Neural progenitor cell (in vitro differentiated cells): Measurements from ENCODE around the gene ANXA8L1. TPM values are rescaled to one million over a fixed set of nuclear protein-coding genes. Genes with fewer than 3 reads are reported as not detected.
A peak's percentile ranks its signal among the peaks of the same experiment; 100 is the strongest.
"Not testable (repeated sequence)": the region's sequence is repeated elsewhere in the genome, so short reads cannot be mapped to it uniquely, and the experiment has no call there.

Source experiments
- DNase-seq: peaks from one replicate; pipeline ENCODE4 v3.0.0-alpha.2; 2016; ENCODE audit warnings: low spot score
- H2AFZ ChIP-seq: fragments of 200-600 bp; sonication (generic); replicated peaks from 2 replicates; pipeline ENCODE4 v1.6.1; 2016; ENCODE audit warnings: antibody characterized with exemption
- H3F3A ChIP-seq: fragments of 200-600 bp; sonication (generic); 2 replicates; pipeline ENCODE4 v1.6.1; 2016; ENCODE audit warnings: antibody characterized with exemption, low read depth
- H3K27ac ChIP-seq: fragments of 200-600 bp; sonication (generic); 2 replicates; pipeline ENCODE4 v1.5.1; 2016; ENCODE audit warnings: mild to moderate bottlenecking
- H3K27me3 ChIP-seq: fragments of 200-600 bp; sonication (generic); 2 replicates; pipeline ENCODE4 v1.6.1; 2016; ENCODE audit warnings: mild to moderate bottlenecking, moderate library complexity
- H3K36me3 ChIP-seq: fragments of 200-600 bp; sonication (generic); 2 replicates; pipeline ENCODE4 v1.5.1; 2016
- H3K4me1 ChIP-seq: fragments of 200-600 bp; sonication (generic); 2 replicates; pipeline ENCODE4 v1.6.1; 2016; ENCODE audit warnings: mixed run types
- H3K4me2 ChIP-seq: fragments of 200-600 bp; sonication (generic); 2 replicates; pipeline ENCODE4 v1.6.1; 2016
- H3K4me3 ChIP-seq: fragments of 200-600 bp; sonication (generic); 2 replicates; pipeline ENCODE4 v1.5.1; 2016
- H3K79me2 ChIP-seq: fragments of 200-600 bp; sonication (generic); 2 replicates; pipeline ENCODE4 v1.6.1; 2016; ENCODE audit warnings: low read depth
- H3K9ac ChIP-seq: fragments of 200-600 bp; sonication (generic); 2 replicates; pipeline ENCODE4 v1.6.1; 2016
- H3K9me3 ChIP-seq: fragments of 200-600 bp; sonication (generic); 2 replicates; pipeline ENCODE4 v1.5.1; 2016; ENCODE audit warnings: low read depth
- H4K20me1 ChIP-seq: fragments of 200-600 bp; sonication (generic); 2 replicates; pipeline ENCODE4 v1.6.1; 2016; ENCODE audit warnings: low read depth
- H3K27ac Mint-ChIP-seq: 3 replicates; pipeline ENCODE4 v1.8.0; 2021; ENCODE audit warnings: mixed read lengths
- H3K27me3 Mint-ChIP-seq: 2 replicates; pipeline ENCODE4 v1.8.0; 2022; ENCODE audit warnings: low read depth, mild to moderate bottlenecking, inconsistent platforms, moderate library complexity, mixed read lengths; ENCODE audit not compliant: insufficient read depth
- H3K36me3 Mint-ChIP-seq: 3 replicates; pipeline ENCODE4 v1.8.0; 2021; ENCODE audit warnings: mixed read lengths
- H3K4me1 Mint-ChIP-seq: 3 replicates; pipeline ENCODE4 v1.8.0; 2021; ENCODE audit warnings: mixed read lengths
- H3K4me3 Mint-ChIP-seq: 3 replicates; pipeline ENCODE4 v1.8.0; 2021; ENCODE audit warnings: mild to moderate bottlenecking, moderate library complexity, mixed read lengths
- H3K9me3 Mint-ChIP-seq: 3 replicates; pipeline ENCODE4 v1.8.0; 2020; ENCODE audit warnings: mixed read lengths
- CTCF ChIP-seq: fragments of 200-600 bp; sonication (generic); IDR thresholded peaks from 2 replicates; pipeline ENCODE4 v1.5.1; 2017; ENCODE audit warnings: antibody characterized with exemption, mild to moderate bottlenecking
- EZH2 ChIP-seq: fragments of 200-600 bp; sonication (generic); IDR thresholded peaks from 2 replicates; pipeline ENCODE4 v1.6.1; 2017; ENCODE audit warnings: antibody characterized with exemption, mild to moderate bottlenecking, moderate library complexity
- EZH2phosphoT487 ChIP-seq: fragments of 200-600 bp; sonication (generic); IDR thresholded peaks from 2 replicates; pipeline ENCODE4 v1.6.1; 2017; ENCODE audit warnings: antibody characterized with exemption
- total RNA-seq: library from RNA; depleted of rRNA; stranded (reverse); fragments of >200 nt; gene quantifications from 2 replicates; pipeline ENCODE4 v1.2.3, GENCODE V29; 2015; ENCODE audit warnings: low replicate concordance

The ANXA8L1 gene
- not detected in 2 replicates for total RNA-seq

DNA sequence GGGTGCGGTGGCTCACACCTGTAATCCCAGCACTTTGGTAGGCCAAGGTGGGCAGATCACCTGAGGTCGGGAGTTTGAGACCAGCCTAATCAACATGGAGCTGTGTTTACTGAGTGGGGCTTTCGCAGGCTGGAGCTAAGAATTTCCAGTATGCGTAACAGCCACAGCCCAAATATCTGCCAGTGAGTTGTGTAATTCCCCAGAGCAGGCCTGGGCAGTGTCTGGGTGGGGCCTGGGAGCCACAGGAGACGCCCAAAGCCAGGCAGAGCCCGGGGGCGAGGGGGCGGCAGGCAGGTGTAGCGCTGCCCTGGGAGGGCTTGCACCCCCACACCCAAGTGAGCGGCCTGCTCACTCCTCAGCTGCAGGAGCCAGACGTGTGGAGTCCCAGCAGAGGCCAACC lies at the start of gene ANXA8L1:
TSS of gene ANXA8L1 (plus strand) at position 371 of the 400 bp plus-strand sequence. CDS start 76 bp downstream, outside the sequence.
- H3K79me2 ChIP-seq, H3F3A ChIP-seq, H3K4me3 Mint-ChIP-seq, H3K4me3 ChIP-seq, H4K20me1 ChIP-seq, H3K4me1 ChIP-seq, H3K4me1 Mint-ChIP-seq, H3K9me3 Mint-ChIP-seq, H3K27me3 ChIP-seq, H2AFZ ChIP-seq, H3K36me3 Mint-ChIP-seq, H3K27ac ChIP-seq, H3K4me2 ChIP-seq, H3K9me3 ChIP-seq, H3K36me3 ChIP-seq, H3K9ac ChIP-seq, H3K27ac Mint-ChIP-seq, DNase-seq, H3K27me3 Mint-ChIP-seq: not testable (repeated sequence)

DNA sequence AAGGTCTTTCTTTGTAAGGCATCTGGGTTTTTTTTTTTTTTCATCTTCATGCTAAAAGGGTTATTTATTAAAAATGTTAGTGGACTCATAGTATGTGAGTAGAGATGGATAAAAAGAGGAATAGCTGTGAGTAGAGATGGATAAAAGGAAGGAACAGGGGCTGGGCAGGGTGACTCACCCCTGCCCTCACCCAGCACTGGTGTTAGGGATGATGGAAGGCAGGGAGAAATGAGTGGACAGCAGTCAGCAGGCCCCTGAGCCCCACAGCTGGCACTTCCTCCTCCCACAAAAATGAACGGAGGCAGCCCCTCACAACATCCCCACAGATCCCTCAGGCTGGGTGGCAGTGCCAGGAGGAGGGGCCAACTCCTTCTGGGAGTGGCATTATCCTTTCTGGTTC lies 49.5 kb upstream of the ANXA8L1 start:
- Mint-ChIP-seq H3K4me3 (no peak overlapping the region), H3K27me3 (peaks cover 5% of the 10 kb centered on the region), H3K4me1 (peaks cover 3% of the 10 kb centered on the region), H3K9me3 (no peaks in the 10 kb centered on the region), H3K36me3 (no peaks in the 10 kb centered on the region), H3K27ac (peak overlapping the region; percentile 7)
- Histone ChIP-seq H3K4me1 (peaks cover 15% of the 10 kb centered on the region), H3F3A (no peaks in the 10 kb centered on the region), H3K27me3 (no peaks in the 10 kb centered on the region), H3K79me2 (no peaks in the 10 kb centered on the region), H2AFZ (no peak overlapping the region), H3K4me2 (no peak overlapping the region), H3K9ac (no peak overlapping the region), H4K20me1 (no peaks in the 10 kb centered on the region), H3K36me3 (no peaks in the 10 kb centered on the region), H3K4me3 (no peak overlapping the region), H3K9me3 (no peaks in the 10 kb centered on the region), H3K27ac (no peak overlapping the region)
- DNase-seq, result no peak
- TF ChIP-seq EZH2, result no peak
- TF ChIP-seq EZH2phosphoT487, result no peak
- TF ChIP-seq CTCF, result no peak

DNA sequence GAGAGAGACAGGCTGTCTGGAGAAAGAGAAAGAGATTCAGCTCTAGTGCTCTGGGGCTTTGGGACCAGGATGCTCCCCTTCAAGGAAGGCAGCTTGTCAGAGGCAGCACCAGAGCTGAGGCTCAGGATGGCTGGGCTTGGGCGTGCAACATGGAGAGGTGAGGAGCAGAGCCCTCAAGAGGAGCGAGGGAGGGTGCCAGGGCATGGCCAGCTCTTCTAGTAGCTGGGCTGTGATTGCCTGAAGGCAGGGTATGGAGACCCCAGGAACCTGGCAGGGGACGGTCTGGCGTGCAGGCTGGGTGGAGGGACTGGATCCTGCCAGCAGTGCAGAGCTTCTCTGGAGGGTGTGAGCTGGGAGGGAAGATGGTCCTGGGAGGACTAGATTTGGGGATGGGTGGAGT lies 48.6 kb upstream of the ANXA8L1 start:
- Histone ChIP-seq H3K27me3 (no peaks in the 10 kb centered on the region), H3K27ac (no peak overlapping the region), H3K36me3 (no peaks in the 10 kb centered on the region), H3K79me2 (no peaks in the 10 kb centered on the region), H4K20me1 (no peaks in the 10 kb centered on the region), H3K9ac (no peak overlapping the region), H3F3A (no peaks in the 10 kb centered on the region), H3K4me3 (no peak overlapping the region), H2AFZ (no peak overlapping the region), H3K4me2 (no peak overlapping the region), H3K4me1 (peaks cover 15% of the 10 kb centered on the region), H3K9me3 (no peaks in the 10 kb centered on the region)
- DNase-seq, result no peak
- H3K4me1 Mint-ChIP-seq, result peaks cover 3% of the 10 kb centered on the region
- H3K27ac Mint-ChIP-seq, result no peak overlapping the region
- H3K4me3 Mint-ChIP-seq, result peak overlapping the region; percentile 13
- H3K9me3 Mint-ChIP-seq, result peaks cover 3% of the 10 kb centered on the region
- TF ChIP-seq CTCF (no peak), EZH2phosphoT487 (no peak), EZH2 (no peak)
- H3K27me3 Mint-ChIP-seq, result peaks cover 9% of the 10 kb centered on the region
- H3K36me3 Mint-ChIP-seq, result no peaks in the 10 kb centered on the region

- H3K27me3 ChIP-seq, result no peaks in the 10 kb centered on the region
- no peaks in the 10 kb centered on the region for H3K36me3 ChIP-seq
- no peaks in the 10 kb centered on the region for H3K36me3 Mint-ChIP-seq
These were observed 47.9 kb upstream of the ANXA8L1 start for GRCh38 chr10:46327685-46328084.

More at GRCh38 chr10:46327685-46328084, 47.9 kb upstream of the ANXA8L1 start:
- TF ChIP-seq CTCF, result no peak
- no peak for TF ChIP-seq EZH2
- TF ChIP-seq EZH2phosphoT487, result no peak
- peaks cover 15% of the 10 kb centered on the region for H3K4me1 ChIP-seq
- H3K9me3 ChIP-seq, result no peaks in the 10 kb centered on the region
- H3K27me3 Mint-ChIP-seq, result peaks cover 9% of the 10 kb centered on the region
- no peak overlapping the region for H3K4me3 Mint-ChIP-seq
- no peaks in the 10 kb centered on the region for H3K79me2 ChIP-seq
- H3K27ac Mint-ChIP-seq, result no peak overlapping the region
- H3F3A ChIP-seq, result no peaks in the 10 kb centered on the region
- H4K20me1 ChIP-seq, result no peaks in the 10 kb centered on the region
- peaks cover 3% of the 10 kb centered on the region for H3K9me3 Mint-ChIP-seq
- H3K4me1 Mint-ChIP-seq, result peaks cover 3% of the 10 kb centered on the region
- no peak overlapping the region for H3K4me2 ChIP-seq
- no peak overlapping the region for H3K9ac ChIP-seq
- no peak overlapping the region for H3K27ac ChIP-seq
- no peak for DNase-seq
- H2AFZ ChIP-seq, result no peak overlapping the region
- no peak overlapping the region for H3K4me3 ChIP-seq
